Esophagus squamous epithelium (tissue), 5 donors: ENCODE measurements around the gene TTC8. TPM values are rescaled to one million over a fixed set of nuclear protein-coding genes. Genes with fewer than 3 reads are reported as not detected.
"Not testable (repeated sequence)": the region's sequence is repeated elsewhere in the genome, so short reads cannot be mapped to it uniquely, and the experiment has no call there.

ENCODE experiments used
- DNase-seq: peaks from one replicate; lab custom pipeline; 2025; lab: John Stamatoyannopoulos, UW
- H3K27ac ChIP-seq, 4 donors: fragments of 200-600 bp; sonication (generic); one replicate each; pipeline ENCODE4 v1.5.1; 2016 to 2019; ENCODE audit warnings: mild to moderate bottlenecking in 1 of 4
- H3K27me3 ChIP-seq, 4 donors: fragments of 200-600 bp; sonication (generic); 1 replicate in 3 of 4; 2 replicates in 1 of 4; pipeline versions ENCODE4 v1.5.1 to v1.6.0; 2017 to 2021; ENCODE audit warnings: antibody characterized with exemption in 1 of 4
- H3K36me3 ChIP-seq, 3 donors: fragments of 200-600 bp; sonication (generic); one replicate each; pipeline ENCODE4 v1.5.1; 2016 to 2019
- H3K4me1 ChIP-seq, 3 donors: fragments of 200-600 bp; sonication (generic); one replicate each; pipeline ENCODE4 v1.5.1; 2017 to 2019
- H3K4me3 ChIP-seq, 4 donors: fragments of 200-600 bp; sonication (generic); 1 replicate in 3 of 4; 2 replicates in 1 of 4; pipeline ENCODE4 v1.5.1; 2016 to 2019; ENCODE audit warnings: mild to moderate bottlenecking in 2 of 4, moderate library complexity in 1 of 4
- H3K9me3 ChIP-seq, 3 donors: fragments of 200-600 bp; sonication (generic); one replicate each; pipeline ENCODE4 v1.5.1; 2016 to 2019
- CTCF ChIP-seq, 6 experiments: fragments of 450-650 bp in 4 of 6; fragments of 200-600 bp in 2 of 6; sonication (generic) in 2 of 6; IDR thresholded peaks; one replicate each; pipeline ENCODE4 v1.5.1; 2016 to 2019; ENCODE audit warnings: antibody characterized with exemption in 6 of 6, mild to moderate bottlenecking in 4 of 6, moderate library complexity in 4 of 6
- POLR2A ChIP-seq, 4 donors: fragments of 450-650 bp; IDR thresholded peaks; one replicate each; pipeline ENCODE4 v1.6.1; 2017; ENCODE audit warnings: antibody characterized with exemption in 4 of 4, mild to moderate bottlenecking in 4 of 4, moderate library complexity in 3 of 4
- WGBS, 2 donors: methylation state at CpG; one replicate each; pipeline ENCODE4 v1.1.5; 2018; 5-methylcytosine and 5-hydroxymethylcytosine counted together
- intact Hi-C: fragments of 100-400 bp; cut with DNase I; formaldehyde crosslinking; loops from one replicate; pipeline ENCODE4 v1.15.0; 2022
- total RNA-seq, 4 donors: library from RNA; depleted of rRNA; stranded (reverse); fragments of >200 nt; gene quantifications; one replicate each; pipeline ENCODE4 v1.1.0, GENCODE V29; 2016
- donor health status: DM: yes; HTN: yes; CAD: no.

TTC8 gene
- total RNA-seq = 10 to 100 TPM; 13.0 to 17.2 (median 15.8) TPM

DNA sequence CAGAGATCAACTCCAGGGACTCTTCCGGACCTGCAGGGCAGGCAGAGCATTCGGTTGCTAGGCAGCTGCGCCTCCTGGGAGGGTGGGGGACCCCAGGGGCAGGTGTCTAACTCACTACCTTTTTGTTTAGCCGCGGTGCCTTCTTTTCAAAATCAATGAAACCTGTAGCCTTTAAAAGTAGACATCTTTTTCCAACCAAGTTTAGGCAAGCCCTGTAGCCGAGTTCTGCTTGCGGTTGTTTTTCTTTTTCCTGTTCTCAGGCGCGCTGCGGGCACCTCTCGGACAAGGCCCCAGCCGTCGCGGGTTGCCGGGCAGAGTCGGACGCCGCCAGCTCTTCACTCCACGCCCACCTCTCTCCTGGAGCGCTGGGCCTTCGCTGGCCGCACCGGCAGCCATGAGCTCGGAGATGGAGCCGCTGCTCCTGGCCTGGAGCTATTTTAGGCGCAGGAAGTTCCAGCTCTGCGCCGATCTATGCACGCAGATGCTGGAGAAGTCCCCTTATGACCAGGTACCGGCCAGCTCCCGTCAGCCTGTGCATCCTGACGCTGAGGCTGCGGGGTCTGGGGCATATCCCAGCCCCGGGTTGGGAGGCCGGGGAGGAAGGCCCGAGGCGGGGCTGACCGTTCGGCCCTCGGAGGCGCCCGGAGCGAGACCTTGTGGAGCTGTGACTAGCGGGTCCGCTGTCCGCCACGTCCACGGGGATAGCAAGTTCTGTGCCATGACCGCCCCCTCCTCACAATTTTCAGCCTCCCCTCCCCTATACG, at the start of gene TTC8:
TTC8 (plus strand) TSS at position 338 of the 764 bp plus-strand sequence; CDS start at position 395, 57 bp downstream.
- Histone ChIP-seq H3K9me3 (no peaks in the 10 kb centered on the region), H3K4me1 (peaks cover 5 to 26% (median 7%) of the 10 kb centered on the region in 3 donors), H3K36me3 (no peaks in the 10 kb centered on the region), H3K4me3 (peak within 1 kb of the TSS; percentile 67 to 88 (median 80)), H3K27ac (peak within 1 kb of the TSS; percentile 82 to 88 (median 85)), H3K27me3 (no peaks in the 10 kb centered on the region)
- TF ChIP-seq POLR2A (IDR thresholded peaks at IDR 0.05) = peak in 2 of 4 donors; percentile 32 to 64
- peak in 1 of 6 experiments; percentile 15 for TF ChIP-seq CTCF (IDR thresholded peaks at IDR 0.05)
- WGBS, 2 donors = 0 to 2% methylated on average over 29 to 49 of the region's 50 CpGs
- DNase-seq = peak; percentile 50
- intact Hi-C loops = no loop called here

GRCh38 chr14:88775532-88775931, 48.9 kb upstream of the TTC8 start:
- intact Hi-C loops = no loop called here
- H3K27me3 ChIP-seq = no peaks in the 10 kb centered on the region
- no peaks in the 10 kb centered on the region for H3K9me3 ChIP-seq
- WGBS, 2 donors = 25 to 67% methylated on average over 1 of the region's 3 CpGs
- TF ChIP-seq CTCF (IDR thresholded peaks at IDR 0.05) = no peak
- TF ChIP-seq POLR2A (IDR thresholded peaks at IDR 0.05) = no peak
- H3K27ac ChIP-seq = no peak overlapping the region
- H3K4me1 ChIP-seq = peaks cover 0 to 20% (median 0%) of the 10 kb centered on the region in 3 donors
- no peak for DNase-seq
- no peak overlapping the region for H3K4me3 ChIP-seq
- H3K36me3 ChIP-seq = no peaks in the 10 kb centered on the region

DNA sequence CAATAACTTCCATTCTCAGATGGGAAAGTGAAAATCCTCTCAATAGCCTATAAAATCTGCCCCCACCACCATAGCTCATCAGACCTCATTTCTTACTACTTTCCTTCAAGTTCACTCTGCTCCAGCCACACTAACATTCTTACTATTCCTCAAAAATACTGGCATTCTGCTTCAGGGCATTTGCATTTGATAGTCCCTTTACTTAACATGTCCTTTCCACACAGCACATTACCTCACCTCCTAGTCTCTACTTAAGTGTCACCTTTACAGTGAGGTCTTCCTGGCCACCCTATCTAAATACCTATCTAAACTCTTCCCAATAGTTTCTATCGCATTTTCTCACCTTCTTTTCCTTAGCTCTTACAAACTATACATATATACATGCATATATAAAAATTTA, 38.5 kb upstream of the TTC8 start:
- Histone ChIP-seq H3K27ac (no peak overlapping the region), H3K4me3 (no peak overlapping the region), H3K36me3 (no peaks in the 10 kb centered on the region), H3K9me3 (peaks cover 0 to 5% (median 4%) of the 10 kb centered on the region in 3 donors), H3K4me1 (no peaks in the 10 kb centered on the region), H3K27me3 (no peaks in the 10 kb centered on the region)
- no peak for TF ChIP-seq CTCF (IDR thresholded peaks at IDR 0.05)
- 93 to 96% methylated on average over 1 of the region's 1 CpG for WGBS, 2 donors
- intact Hi-C loops = no loop called here
- DNase-seq = no peak

DNA sequence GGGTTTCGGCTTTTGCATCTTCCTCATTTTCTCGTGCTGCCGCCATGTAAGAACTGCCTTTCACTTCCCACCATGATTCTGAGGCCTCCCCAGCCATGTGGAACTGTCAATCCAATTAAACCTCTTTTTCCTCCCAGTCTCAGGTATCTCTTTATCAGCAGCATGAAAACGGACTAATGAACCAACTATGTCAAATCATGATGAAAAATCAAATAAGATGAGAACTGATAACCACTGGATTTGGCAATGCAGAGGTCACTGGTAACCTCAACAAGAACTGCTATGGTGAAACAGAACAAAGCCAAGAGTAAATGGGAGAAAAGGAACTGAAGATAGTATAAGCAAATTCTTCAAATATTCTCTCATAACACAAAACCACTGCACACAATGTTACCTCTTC, 37.7 kb upstream of the TTC8 start:
- Histone ChIP-seq H3K4me3 (no peak overlapping the region), H3K4me1 (peaks cover 0 to 5% (median under 1%) of the 10 kb centered on the region in 3 donors), H3K27ac (no peak overlapping the region), H3K9me3 (peaks cover 0 to 5% (median 4%) of the 10 kb centered on the region in 3 donors), H3K27me3 (no peaks in the 10 kb centered on the region), H3K36me3 (no peaks in the 10 kb centered on the region)
- no peak for DNase-seq
- TF ChIP-seq CTCF (IDR thresholded peaks at IDR 0.05) (no peak), POLR2A (IDR thresholded peaks at IDR 0.05) (no peak)
- 87 to 88% methylated on average over 4 of the region's 4 CpGs for WGBS, 2 donors
- intact Hi-C loops = no loop called here

DNA sequence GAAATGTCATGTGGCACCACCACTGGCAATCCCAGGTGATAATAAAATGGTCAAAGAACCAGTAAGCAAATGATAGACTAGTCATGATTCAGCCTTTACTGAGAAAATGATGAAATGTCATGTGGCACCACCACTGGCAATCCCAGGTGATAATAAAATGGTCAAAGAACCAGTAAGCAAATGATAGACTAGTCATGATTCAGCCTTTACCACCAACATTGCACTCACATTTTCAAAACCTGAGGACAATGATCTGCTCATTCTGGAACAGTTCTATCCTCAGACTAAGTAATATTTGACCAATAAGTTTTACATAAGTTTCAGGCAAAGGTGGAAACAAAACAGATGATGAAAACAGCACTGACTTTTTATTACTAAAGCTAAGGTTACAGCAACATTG, 34.9 kb upstream of the TTC8 start:
- intact Hi-C loops, DNase-seq, H3K27ac ChIP-seq, H3K9me3 ChIP-seq, H3K4me3 ChIP-seq, H3K36me3 ChIP-seq, H3K27me3 ChIP-seq: not testable (repeated sequence)
- peaks cover 4 to 18% (median 5%) of the 10 kb centered on the region in 3 donors for H3K4me1 ChIP-seq
